Activated CD8-positive, alpha-beta T cell treated with anti-CD3 and anti-CD28 coated beads for 36 hours (primary cell): ENCODE measurements around the gene PKD1L1. TPM values are rescaled to one million over a fixed set of nuclear protein-coding genes. Genes with fewer than 3 reads are reported as not detected.

Experiments used
- ATAC-seq: fragments of 200-7000 bp; cut with Tn5 transposase; one replicate; pipeline ENCODE4 v1.10.0; 2021; ENCODE audit warnings: mild to moderate bottlenecking, moderate library complexity
- CTCF ChIA-PET: fragments of 350-600 bp; sonication (Branson Sonifier 250); formaldehyde crosslinking; loops from one replicate; lab custom pipeline; 2021; ENCODE audit warnings: antibody characterized with exemption; lab: Charles Lee
- POLR2A ChIA-PET: fragments of 350-600 bp; sonication (Branson Sonifier 250); formaldehyde crosslinking; loops from one replicate; lab custom pipeline; 2021; ENCODE audit warnings: antibody characterized with exemption; lab: Charles Lee
- DNase-seq: peaks from one replicate; pipeline ENCODE4 v3.0.0-alpha.2; 2020
- H3K27ac Mint-ChIP-seq: one replicate; pipeline ENCODE4 v1.8.0; 2021; ENCODE audit warnings: mild to moderate bottlenecking, mixed read lengths
- H3K27me3 Mint-ChIP-seq: one replicate; pipeline ENCODE4 v1.8.0; 2021; ENCODE audit warnings: mixed read lengths
- H3K36me3 Mint-ChIP-seq: one replicate; pipeline ENCODE4 v1.8.0; 2021; ENCODE audit warnings: low read depth, mixed read lengths
- H3K4me1 Mint-ChIP-seq: one replicate; pipeline ENCODE4 v1.8.0; 2021; ENCODE audit warnings: low read depth, mixed read lengths
- H3K4me3 Mint-ChIP-seq: one replicate; pipeline ENCODE4 v1.8.0; 2021; ENCODE audit warnings: mild to moderate bottlenecking, moderate library complexity, mixed read lengths
- H3K9me3 Mint-ChIP-seq: one replicate; pipeline ENCODE4 v1.8.0; 2021; ENCODE audit warnings: mixed read lengths
- intact Hi-C: fragments of 100-400 bp; cut with micrococcal nuclease; formaldehyde crosslinking; loops from one replicate; pipeline ENCODE4 v1.10.0; 2022
- total RNA-seq, 2 experiments: library from RNA; stranded (reverse); gene quantifications; one replicate each; pipeline ENCODE4 v1.2.3, GENCODE V29; 2021
- TF ChIP-seq, protein P1 (sequence below): fragments of 200-600 bp; IDR thresholded peaks from one replicate; pipeline ENCODE4 v1.8.0; 2022; ENCODE audit warnings: antibody characterized with exemption, mild to moderate bottlenecking

PKD1L1 gene
- total RNA-seq, 2 experiments from 2014 or later, result 0.09 to 0.20 TPM

DNA sequence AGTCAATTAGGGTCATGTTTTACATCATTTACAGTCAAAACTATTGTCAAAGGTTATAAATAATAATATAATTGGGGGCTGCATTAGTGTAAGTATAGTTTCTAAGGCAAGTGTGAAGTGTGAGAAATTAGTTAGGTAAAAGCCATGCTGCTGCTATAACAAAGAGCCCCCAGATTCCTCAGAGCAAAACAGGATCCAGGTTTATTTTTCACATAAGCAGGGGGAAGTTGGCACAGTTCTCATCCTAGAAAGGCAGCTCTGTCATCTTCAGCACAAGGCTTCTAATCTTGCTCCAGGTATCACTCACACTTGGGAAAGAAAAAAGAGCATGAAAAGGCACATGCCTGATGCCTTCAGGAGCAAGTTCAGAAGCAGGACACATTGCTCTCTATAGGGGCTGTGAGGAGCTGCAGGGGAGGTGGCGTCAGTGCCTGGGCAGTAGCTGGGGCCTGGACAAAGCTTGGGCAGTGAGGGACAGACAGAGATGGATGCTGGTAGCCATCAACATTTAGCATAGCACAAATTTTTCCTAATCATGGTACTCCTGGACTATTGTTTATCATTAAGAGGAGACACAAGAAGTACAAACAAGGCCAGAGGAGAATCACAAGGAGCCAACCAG lies 170.6 kb downstream of the PKD1L1 start:
- H3K27ac Mint-ChIP-seq, result no peak overlapping the region
- no peak for DNase-seq
- TF ChIP-seq, protein P1, sequence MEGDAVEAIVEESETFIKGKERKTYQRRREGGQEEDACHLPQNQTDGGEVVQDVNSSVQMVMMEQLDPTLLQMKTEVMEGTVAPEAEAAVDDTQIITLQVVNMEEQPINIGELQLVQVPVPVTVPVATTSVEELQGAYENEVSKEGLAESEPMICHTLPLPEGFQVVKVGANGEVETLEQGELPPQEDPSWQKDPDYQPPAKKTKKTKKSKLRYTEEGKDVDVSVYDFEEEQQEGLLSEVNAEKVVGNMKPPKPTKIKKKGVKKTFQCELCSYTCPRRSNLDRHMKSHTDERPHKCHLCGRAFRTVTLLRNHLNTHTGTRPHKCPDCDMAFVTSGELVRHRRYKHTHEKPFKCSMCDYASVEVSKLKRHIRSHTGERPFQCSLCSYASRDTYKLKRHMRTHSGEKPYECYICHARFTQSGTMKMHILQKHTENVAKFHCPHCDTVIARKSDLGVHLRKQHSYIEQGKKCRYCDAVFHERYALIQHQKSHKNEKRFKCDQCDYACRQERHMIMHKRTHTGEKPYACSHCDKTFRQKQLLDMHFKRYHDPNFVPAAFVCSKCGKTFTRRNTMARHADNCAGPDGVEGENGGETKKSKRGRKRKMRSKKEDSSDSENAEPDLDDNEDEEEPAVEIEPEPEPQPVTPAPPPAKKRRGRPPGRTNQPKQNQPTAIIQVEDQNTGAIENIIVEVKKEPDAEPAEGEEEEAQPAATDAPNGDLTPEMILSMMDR, result no peak
- ChIA-PET CTCF (no interaction called here), POLR2A (no interaction called here)
- H3K9me3 Mint-ChIP-seq, result no peaks in the 10 kb centered on the region
- intact Hi-C loops, result no loop called here
- peaks cover 2% of the 10 kb centered on the region for H3K27me3 Mint-ChIP-seq
- no peak for ATAC-seq
- H3K4me1 Mint-ChIP-seq, result no peaks in the 10 kb centered on the region
- no peak overlapping the region for H3K4me3 Mint-ChIP-seq
- no peaks in the 10 kb centered on the region for H3K36me3 Mint-ChIP-seq

- no peaks in the 10 kb centered on the region for H3K9me3 Mint-ChIP-seq
- ATAC-seq (no peak), DNase-seq (no peak)
- ChIA-PET POLR2A (no interaction called here), CTCF (no interaction called here)
- no peak overlapping the region for H3K27ac Mint-ChIP-seq
- TF ChIP-seq, protein P1, result no peak
- no peaks in the 10 kb centered on the region for H3K27me3 Mint-ChIP-seq
- intact Hi-C loops, result no loop called here
- H3K4me1 Mint-ChIP-seq, result no peaks in the 10 kb centered on the region
- H3K36me3 Mint-ChIP-seq, result no peaks in the 10 kb centered on the region
- H3K4me3 Mint-ChIP-seq, result no peak overlapping the region
Observed at GRCh38 chr7:47776335-47776734, 171.9 kb downstream of the PKD1L1 start.

DNA sequence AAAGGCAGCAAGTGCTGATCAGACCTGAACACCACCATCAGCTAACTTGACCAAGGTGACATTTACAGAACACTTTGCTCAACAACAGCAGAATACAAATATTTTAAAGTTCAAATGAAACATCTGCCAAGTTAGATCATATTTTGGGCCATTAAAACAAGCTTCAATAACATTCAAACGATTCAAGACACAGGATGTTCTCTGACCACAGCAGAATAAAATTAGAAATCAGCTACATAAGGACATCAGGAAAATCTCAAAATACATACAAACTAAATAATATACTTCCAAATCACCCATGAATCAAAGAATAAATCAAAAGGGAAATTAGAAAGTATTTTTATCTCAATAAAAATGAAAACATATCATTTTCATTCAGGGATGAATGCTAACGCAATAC lies 173.0 kb downstream of the PKD1L1 start:
- DNase-seq (no peak), ATAC-seq (no peak)
- Mint-ChIP-seq H3K36me3 (no peaks in the 10 kb centered on the region), H3K9me3 (no peaks in the 10 kb centered on the region), H3K4me3 (no peak overlapping the region), H3K27ac (no peak overlapping the region), H3K27me3 (no peaks in the 10 kb centered on the region), H3K4me1 (no peaks in the 10 kb centered on the region)
- TF ChIP-seq, protein P1, result no peak
- POLR2A ChIA-PET, result no interaction called here
- CTCF ChIA-PET, result no interaction called here
- intact Hi-C loops, result no loop called here

- Mint-ChIP-seq H3K4me3 (no peak overlapping the region), H3K9me3 (no peaks in the 10 kb centered on the region), H3K4me1 (no peaks in the 10 kb centered on the region), H3K27ac (no peak overlapping the region), H3K27me3 (no peaks in the 10 kb centered on the region), H3K36me3 (no peaks in the 10 kb centered on the region)
- TF ChIP-seq, protein P1, result no peak
- ATAC-seq (no peak), DNase-seq (no peak)
- intact Hi-C loops, result no loop called here
- ChIA-PET POLR2A (no interaction called here), CTCF (no interaction called here)
Observed at GRCh38 chr7:47772492-47772891, 175.8 kb downstream of the PKD1L1 start.

GRCh38 chr7:47771990-47772360 lies 176.3 kb downstream of the PKD1L1 start:
- CTCF ChIA-PET, result no interaction called here

More at GRCh38 chr7:47771990-47772360, 176.3 kb downstream of the PKD1L1 start:
- TF ChIP-seq, protein P1, result no peak
- ATAC-seq (no peak), DNase-seq (no peak)
- H3K27me3 Mint-ChIP-seq, result no peaks in the 10 kb centered on the region
- H3K27ac Mint-ChIP-seq, result no peak overlapping the region
- POLR2A ChIA-PET, result no interaction called here
- H3K9me3 Mint-ChIP-seq, result no peaks in the 10 kb centered on the region
- H3K4me1 Mint-ChIP-seq, result no peaks in the 10 kb centered on the region
- intact Hi-C loops, result no loop called here
- no peaks in the 10 kb centered on the region for H3K36me3 Mint-ChIP-seq
- H3K4me3 Mint-ChIP-seq, result no peak overlapping the region
